HCT116 (cell line): Measurements from ENCODE around the gene AVEN. TPM values are rescaled to one million over a fixed set of nuclear protein-coding genes. Genes with fewer than 3 reads are reported as not detected.

Source experiments
- ATAC-seq: fragments of 200-7000 bp; cut with Tn5 transposase; 2 replicates; pipeline ENCODE4 v1.9.1; 2020; ENCODE audit warnings: mild to moderate bottlenecking, moderate library complexity
- BruUV-seq: library from RNA; stranded (reverse); fragments of 400-500 nt; replicated peaks from 2 replicates; lab custom pipeline; 2021; lab: Mats Ljungman, UMichigan
- CTCF ChIA-PET: fragments of 300-600 bp; sonication (Branson Sonifier 250); formaldehyde crosslinking; loops from one replicate; lab custom pipeline; 2021; ENCODE audit warnings: antibody characterized with exemption; lab: Charles Lee
- POLR2A ChIA-PET: fragments of 300-600, 350-600 bp; sonication (Branson Sonifier 250); formaldehyde crosslinking; loops from one replicate; lab custom pipeline; 2021; ENCODE audit warnings: antibody characterized with exemption; lab: Charles Lee
- RAD21 ChIA-PET, 2 experiments: fragments of 300-600 bp; sonication (Branson Sonifier 250); formaldehyde crosslinking; loops; one replicate each; lab custom pipeline; 2023; ENCODE audit warnings: low total read pairs in 2 of 2; ENCODE audit not compliant: uncharacterized antibody in 2 of 2, unreplicated experiment in 2 of 2, low non-redundant PET in 1 of 2; lab: Charles Lee
- DNase-seq: peaks from one replicate; pipeline ENCODE4 v3.0.0-alpha.2; 2010; ENCODE audit warnings: low read depth, low spot score
- H2AFZ ChIP-seq: fragments of 200-600 bp; shearing (Covaris generic), sonication (generic); 2 replicates; pipeline ENCODE4 v1.6.1; 2017; ENCODE audit warnings: low read depth, mixed run types, mixed read lengths, antibody characterized with exemption, low read length; ENCODE audit not compliant: poor library complexity, severe bottlenecking
- H3K27ac ChIP-seq: 2 replicates; pipeline ENCODE4 v1.5.1; 2012; ENCODE audit warnings: low read depth, low read length
- H3K27me3 ChIP-seq: fragments of 200-600 bp; sonication (generic); 2 replicates; pipeline ENCODE4 v1.6.1; 2016; ENCODE audit warnings: mixed run types, low read length, mixed read lengths; ENCODE audit not compliant: insufficient read depth
- H3K36me3 ChIP-seq, 2 experiments: fragments of 200-500 bp in 1 of 2; fragments of 200-600 bp in 1 of 2; sonication (Bioruptor generic) in 1 of 2; sonication (generic) in 1 of 2; 2 replicates each; pipeline versions ENCODE4 v1.5.1 to v1.6.1; 2014 to 2016; ENCODE audit warnings: low read length in 2 of 2, inconsistent platforms in 1 of 2, mixed read lengths in 1 of 2, mixed run types in 1 of 2; ENCODE audit not compliant: insufficient read depth in 2 of 2, control insufficient read depth in 1 of 2
- H3K4me1 ChIP-seq, 2 experiments: fragments of 200-600 bp in 1 of 2; sonication (generic) in 1 of 2; 2 replicates each; pipeline versions ENCODE4 v1.5.1 to v1.6.1; 2012 to 2017; ENCODE audit warnings: low read length in 2 of 2, inconsistent platforms in 1 of 2, mild to moderate bottlenecking in 1 of 2, mixed read lengths in 1 of 2, mixed run types in 1 of 2, moderate library complexity in 1 of 2; ENCODE audit not compliant: insufficient read depth in 2 of 2, control insufficient read depth in 1 of 2
- H3K4me2 ChIP-seq: fragments of 200-600 bp; sonication (generic); 2 replicates; pipeline ENCODE4 v1.6.1; 2017; ENCODE audit warnings: mixed run types, low read length, mixed read lengths
- H3K4me3 ChIP-seq, 2 experiments: fragments of 200-600 bp in 1 of 2; sonication (generic) in 1 of 2; replicated peaks in 1 of 2; 2 replicates each; pipeline ENCODE4 v1.5.1; 2011 to 2016; ENCODE audit warnings: low read length in 2 of 2, control low read depth in 1 of 2, low read depth in 1 of 2, mild to moderate bottlenecking in 1 of 2, mixed read lengths in 1 of 2, mixed run types in 1 of 2
- H3K79me2 ChIP-seq: fragments of 200-600 bp; sonication (generic); 2 replicates; pipeline ENCODE4 v1.6.1; 2017; ENCODE audit warnings: mild to moderate bottlenecking, mixed run types, low read length, moderate library complexity, mixed read lengths; ENCODE audit not compliant: insufficient read depth
- H3K9ac ChIP-seq: fragments of 200-600 bp; sonication (generic); 2 replicates; pipeline ENCODE4 v1.6.1; 2016; ENCODE audit warnings: low read length, mixed read lengths
- H3K9me2 ChIP-seq: fragments of 200-600 bp; sonication (generic), shearing (Covaris generic); 2 replicates; pipeline ENCODE4 v1.6.1; 2017; ENCODE audit warnings: mixed run types, mild to moderate bottlenecking, moderate library complexity; ENCODE audit not compliant: insufficient read depth
- H3K9me3 ChIP-seq, 2 experiments: fragments of 200-500 bp in 1 of 2; fragments of 200-600 bp in 1 of 2; sonication (Bioruptor generic) in 1 of 2; sonication (generic) in 1 of 2; 2 replicates each; pipeline ENCODE4 v1.6.1; 2014 to 2017; ENCODE audit warnings: low read length in 2 of 2, mixed read lengths in 2 of 2, inconsistent platforms in 1 of 2, low read depth in 1 of 2, mild to moderate bottlenecking in 1 of 2, mixed run types in 1 of 2, moderate library complexity in 1 of 2; ENCODE audit not compliant: control insufficient read depth in 1 of 2, insufficient read depth in 1 of 2
- H4K20me1 ChIP-seq: fragments of 200-600 bp; sonication (generic), shearing (Covaris generic); 2 replicates; pipeline ENCODE4 v1.6.1; 2017; ENCODE audit warnings: mixed run types, mild to moderate bottlenecking, moderate library complexity; ENCODE audit not compliant: insufficient read depth
- ATF3 ChIP-seq: IDR thresholded peaks from 2 replicates; pipeline ENCODE4 v1.6.1; 2012
- CBX3 ChIP-seq: IDR thresholded peaks from 2 replicates; pipeline ENCODE4 v1.6.1; 2012; ENCODE audit warnings: low read depth
- CEBPB ChIP-seq: IDR thresholded peaks from 2 replicates; pipeline ENCODE4 v1.6.1; 2012; ENCODE audit warnings: low read depth
- EZH2phosphoT487 ChIP-seq: fragments of 200-600 bp; IDR thresholded peaks from 2 replicates; pipeline ENCODE4 v1.6.1; 2018; ENCODE audit warnings: antibody characterized with exemption, borderline replicate concordance
- FOSL1 ChIP-seq: IDR thresholded peaks from 2 replicates; pipeline ENCODE4 v1.6.1; 2012; ENCODE audit warnings: low read depth
- JUND ChIP-seq: IDR thresholded peaks from 2 replicates; pipeline ENCODE4 v1.6.1; 2012
- MAX ChIP-seq: IDR thresholded peaks from 2 replicates; pipeline ENCODE4 v1.6.1; 2012
- SIN3A ChIP-seq: IDR thresholded peaks from 2 replicates; pipeline ENCODE4 v1.6.1; 2012; ENCODE audit warnings: low read depth
- SP1 ChIP-seq: IDR thresholded peaks from 2 replicates; pipeline ENCODE4 v1.6.1; 2012; ENCODE audit warnings: low read depth
- YY1 ChIP-seq: IDR thresholded peaks from 2 replicates; pipeline ENCODE4 v1.6.1; 2011; ENCODE audit warnings: low read length, low read depth, moderate library complexity, mild to moderate bottlenecking; ENCODE audit not compliant: insufficient replicate concordance; ENCODE audit errors: extremely low read depth
- intact Hi-C: fragments of 100-400 bp; cut with micrococcal nuclease; formaldehyde crosslinking; loops from 2 replicates; pipeline ENCODE4 v1.10.0; 2022
- total RNA-seq: library from RNA; stranded (reverse); gene quantifications from one replicate; pipeline ENCODE4 v1.2.1, GENCODE V29; 2021; ENCODE audit not compliant: unreplicated experiment
- TF ChIP-seq, protein P1 (sequence below): IDR thresholded peaks from 2 replicates; pipeline ENCODE4 v1.6.1; 2011; ENCODE audit warnings: mild to moderate bottlenecking, low read length, moderate library complexity; ENCODE audit not compliant: insufficient replicate concordance; ENCODE audit errors: extremely low read depth

AVEN gene
- total RNA-seq, 1 experiment from 2014 or later: 6.8 TPM

DNA sequence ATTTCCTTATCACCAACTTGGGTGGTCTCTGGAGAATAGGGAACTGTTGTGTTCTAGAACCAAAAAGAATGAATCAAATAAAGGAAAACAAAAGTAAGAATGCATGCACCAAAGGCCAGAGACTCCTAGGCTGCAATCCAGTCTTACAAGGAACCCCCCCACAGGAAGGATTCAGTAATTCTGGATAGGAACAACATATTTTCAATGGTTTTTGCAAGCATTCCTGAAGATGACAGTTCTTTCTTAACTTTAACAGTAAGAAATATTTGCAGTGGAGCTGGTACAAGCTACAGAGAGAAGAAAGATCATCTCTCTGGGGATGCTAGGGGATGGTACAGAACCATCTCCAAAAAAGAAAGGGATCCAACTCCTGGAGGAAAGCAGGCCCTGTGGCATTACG lies 186.9 kb downstream of the AVEN start (continued):
- no peak for TF ChIP-seq JUND
- no peak for TF ChIP-seq SP1
- TF ChIP-seq, protein P1, sequence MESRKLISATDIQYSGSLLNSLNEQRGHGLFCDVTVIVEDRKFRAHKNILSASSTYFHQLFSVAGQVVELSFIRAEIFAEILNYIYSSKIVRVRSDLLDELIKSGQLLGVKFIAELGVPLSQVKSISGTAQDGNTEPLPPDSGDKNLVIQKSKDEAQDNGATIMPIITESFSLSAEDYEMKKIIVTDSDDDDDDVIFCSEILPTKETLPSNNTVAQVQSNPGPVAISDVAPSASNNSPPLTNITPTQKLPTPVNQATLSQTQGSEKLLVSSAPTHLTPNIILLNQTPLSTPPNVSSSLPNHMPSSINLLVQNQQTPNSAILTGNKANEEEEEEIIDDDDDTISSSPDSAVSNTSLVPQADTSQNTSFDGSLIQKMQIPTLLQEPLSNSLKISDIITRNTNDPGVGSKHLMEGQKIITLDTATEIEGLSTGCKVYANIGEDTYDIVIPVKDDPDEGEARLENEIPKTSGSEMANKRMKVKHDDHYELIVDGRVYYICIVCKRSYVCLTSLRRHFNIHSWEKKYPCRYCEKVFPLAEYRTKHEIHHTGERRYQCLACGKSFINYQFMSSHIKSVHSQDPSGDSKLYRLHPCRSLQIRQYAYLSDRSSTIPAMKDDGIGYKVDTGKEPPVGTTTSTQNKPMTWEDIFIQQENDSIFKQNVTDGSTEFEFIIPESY: no peak
- no peak for TF ChIP-seq YY1

GRCh38 chr15:33851079-33851478 lies 187.9 kb downstream of the AVEN start:
- no peak for DNase-seq
- Histone ChIP-seq H3K9ac (no peak overlapping the region), H3K27me3 (no peaks in the 10 kb centered on the region), H3K9me3 (no peaks in the 10 kb centered on the region), H3K4me1 (peaks cover 0 to 8% of the 10 kb centered on the region in 2 experiments; a peak in 1 of 4 replicates), H3K79me2 (no peaks in the 10 kb centered on the region), H3K9me2 (no peaks in the 10 kb centered on the region), H4K20me1 (no peaks in the 10 kb centered on the region), H3K36me3 (no peaks in the 10 kb centered on the region), H3K4me3 (no peak overlapping the region), H3K27ac (no peak overlapping the region), H3K4me2 (no peak overlapping the region), H2AFZ (no peak overlapping the region)
- ChIA-PET CTCF (no interaction called here), RAD21 (no interaction called here), POLR2A (no interaction called here)
- no TSS peak for BruUV-seq
- no peak for ATAC-seq
- intact Hi-C loops: no loop called here
- TF ChIP-seq, protein P1: no peak
- TF ChIP-seq CBX3 (no peak), YY1 (no peak), EZH2phosphoT487 (no peak), ATF3 (no peak), SP1 (no peak), SIN3A (no peak), CEBPB (no peak), FOSL1 (no peak), MAX (no peak)
